VCaP (cell line): Measurements from ENCODE around the gene LIPT1.
"Not testable (repeated sequence)": the region's sequence is repeated elsewhere in the genome, so short reads cannot be mapped to it uniquely, and the experiment has no call there.

Experiments
- H3K27ac ChIP-seq: fragments of 450-650 bp; 2 replicates; pipeline ENCODE4 v1.5.1; 2017
- TF ChIP-seq, protein P1 (sequence below): fragments of 450-650 bp; conservative IDR thresholded peaks from 2 replicates; pipeline ENCODE4 v1.5.1; 2017; ENCODE audit warnings: mild to moderate bottlenecking, moderate library complexity

Gene LIPT1

DNA sequence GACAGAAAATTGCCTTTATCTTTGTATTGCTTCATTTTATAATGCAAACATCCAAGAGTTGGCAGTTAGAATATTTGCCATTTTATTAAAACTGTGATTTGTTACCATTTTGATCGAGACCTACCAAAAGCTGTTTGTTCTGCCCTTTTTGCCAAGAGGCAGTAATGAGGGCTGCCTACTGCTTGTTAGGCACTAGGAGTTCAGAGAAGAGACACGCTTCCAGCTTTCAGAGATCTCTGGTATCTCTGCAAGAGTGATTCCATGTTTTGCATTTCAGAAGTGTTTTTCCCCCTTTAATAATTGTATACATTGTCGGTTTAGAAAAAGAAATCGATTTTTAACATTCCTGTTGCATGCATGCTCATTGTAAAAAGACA is 26.8 kb downstream of the LIPT1 start:
- H3K27ac ChIP-seq = peak overlapping the region; percentile 80

DNA sequence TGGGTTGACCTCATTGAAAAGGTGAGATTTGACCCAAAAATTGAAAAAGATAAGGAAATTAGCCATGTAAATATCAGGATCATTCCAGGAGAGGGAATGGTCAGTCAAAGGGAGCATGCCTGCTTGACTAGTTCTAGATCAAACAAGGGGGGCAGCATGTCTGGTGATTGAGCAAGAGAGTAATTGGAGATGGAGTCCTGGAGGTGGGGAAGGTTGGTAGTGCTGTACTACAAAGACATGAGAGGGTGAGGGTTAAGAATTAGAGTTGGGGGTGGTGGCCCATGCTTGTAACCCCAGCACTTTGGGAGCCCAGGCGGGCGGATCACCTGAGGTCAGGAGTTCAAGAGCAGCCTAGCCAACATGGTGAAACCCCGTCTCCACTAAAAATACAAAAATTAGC is 28.3 kb downstream of the LIPT1 start:
- TF ChIP-seq, protein P1, sequence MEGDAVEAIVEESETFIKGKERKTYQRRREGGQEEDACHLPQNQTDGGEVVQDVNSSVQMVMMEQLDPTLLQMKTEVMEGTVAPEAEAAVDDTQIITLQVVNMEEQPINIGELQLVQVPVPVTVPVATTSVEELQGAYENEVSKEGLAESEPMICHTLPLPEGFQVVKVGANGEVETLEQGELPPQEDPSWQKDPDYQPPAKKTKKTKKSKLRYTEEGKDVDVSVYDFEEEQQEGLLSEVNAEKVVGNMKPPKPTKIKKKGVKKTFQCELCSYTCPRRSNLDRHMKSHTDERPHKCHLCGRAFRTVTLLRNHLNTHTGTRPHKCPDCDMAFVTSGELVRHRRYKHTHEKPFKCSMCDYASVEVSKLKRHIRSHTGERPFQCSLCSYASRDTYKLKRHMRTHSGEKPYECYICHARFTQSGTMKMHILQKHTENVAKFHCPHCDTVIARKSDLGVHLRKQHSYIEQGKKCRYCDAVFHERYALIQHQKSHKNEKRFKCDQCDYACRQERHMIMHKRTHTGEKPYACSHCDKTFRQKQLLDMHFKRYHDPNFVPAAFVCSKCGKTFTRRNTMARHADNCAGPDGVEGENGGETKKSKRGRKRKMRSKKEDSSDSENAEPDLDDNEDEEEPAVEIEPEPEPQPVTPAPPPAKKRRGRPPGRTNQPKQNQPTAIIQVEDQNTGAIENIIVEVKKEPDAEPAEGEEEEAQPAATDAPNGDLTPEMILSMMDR = no peak
- no peak overlapping the region for H3K27ac ChIP-seq

More for the DNA sequence above, 26.8 kb downstream of the LIPT1 start:
- TF ChIP-seq, protein P1 = no peak

DNA sequence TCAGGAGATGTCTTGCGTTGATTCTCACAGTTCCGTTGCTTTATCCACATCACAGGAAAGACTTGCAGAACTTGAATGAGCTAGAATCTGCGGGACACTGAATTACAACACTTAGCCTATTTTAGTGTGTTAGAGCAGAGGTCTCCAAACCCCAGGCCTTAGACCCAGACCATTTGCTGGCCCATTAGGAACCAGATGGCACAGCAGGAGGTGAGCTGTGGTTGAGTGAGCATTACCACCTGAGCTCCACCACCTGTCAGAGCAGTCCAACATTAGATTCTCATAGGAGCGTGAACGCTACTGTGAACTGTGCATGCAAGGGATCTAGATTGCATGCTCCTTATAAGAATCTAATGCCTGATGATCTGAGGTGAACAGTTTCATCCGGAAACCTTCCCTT is 30.0 kb downstream of the LIPT1 start:
- TF ChIP-seq, protein P1 = no peak
- no peak overlapping the region for H3K27ac ChIP-seq

DNA sequence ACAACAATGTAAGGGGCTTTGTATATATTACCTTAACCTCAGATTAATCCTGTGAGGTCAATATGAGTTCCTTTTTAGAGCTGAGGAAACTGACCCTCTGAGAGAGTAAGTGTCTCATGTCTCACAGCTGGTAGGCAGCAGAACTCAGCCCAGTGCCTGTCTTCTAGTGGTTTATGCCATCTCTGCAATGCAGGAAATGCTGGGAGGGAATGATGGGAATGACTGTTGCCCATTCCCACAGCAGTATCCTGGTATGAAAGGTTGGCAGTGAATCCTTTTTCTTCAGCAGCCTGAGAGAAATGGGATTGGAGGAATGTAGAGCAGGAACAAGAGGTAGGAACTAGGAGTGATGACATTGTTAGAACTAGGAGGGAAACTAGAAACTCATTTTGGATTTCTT is 32.2 kb downstream of the LIPT1 start:
- TF ChIP-seq, protein P1 = no peak
- H3K27ac ChIP-seq = no peak overlapping the region

DNA sequence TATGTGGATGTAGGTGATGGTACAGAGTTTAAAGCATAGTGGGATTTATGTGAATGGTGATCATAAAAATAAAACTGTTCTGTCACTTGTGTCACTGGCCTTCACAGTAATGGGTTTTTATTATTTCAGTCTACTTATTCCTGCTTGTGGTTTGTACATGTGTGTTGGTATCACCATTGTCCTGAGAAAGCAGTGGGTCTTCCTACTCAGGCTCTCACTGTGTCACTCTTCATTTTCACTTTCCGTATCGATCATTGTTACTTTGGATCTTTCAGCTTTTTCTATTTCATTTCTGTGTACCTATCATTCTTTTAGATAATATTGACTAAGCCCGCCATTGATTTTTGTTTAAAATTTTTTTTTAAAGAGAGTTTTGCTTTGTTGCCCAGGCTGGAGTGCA is 33.6 kb downstream of the LIPT1 start:
- TF ChIP-seq, protein P1 = no peak
- no peak overlapping the region for H3K27ac ChIP-seq

DNA sequence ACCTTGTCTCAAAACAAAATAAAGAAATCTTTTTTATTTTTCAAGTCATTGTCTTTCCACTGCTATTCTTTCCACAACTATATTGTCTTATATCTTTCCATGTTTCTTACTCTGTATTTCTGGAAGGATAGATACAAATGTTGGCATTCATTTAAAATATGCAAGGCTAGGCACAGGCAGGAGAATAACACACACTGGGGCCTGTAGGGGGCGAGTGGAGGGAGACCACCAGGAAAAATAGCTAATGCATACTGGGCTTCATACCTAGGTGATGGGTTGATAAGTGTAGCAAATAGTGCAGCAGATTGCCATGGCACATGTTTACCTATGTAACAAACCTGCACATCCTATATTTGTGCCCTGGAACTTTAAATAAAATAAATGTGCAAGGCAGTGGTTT is 35.8 kb downstream of the LIPT1 start:
- H3K27ac ChIP-seq = no peak overlapping the region
- TF ChIP-seq, protein P1 = peak; percentile 17; the same call in 1 of the 2 replicates

DNA sequence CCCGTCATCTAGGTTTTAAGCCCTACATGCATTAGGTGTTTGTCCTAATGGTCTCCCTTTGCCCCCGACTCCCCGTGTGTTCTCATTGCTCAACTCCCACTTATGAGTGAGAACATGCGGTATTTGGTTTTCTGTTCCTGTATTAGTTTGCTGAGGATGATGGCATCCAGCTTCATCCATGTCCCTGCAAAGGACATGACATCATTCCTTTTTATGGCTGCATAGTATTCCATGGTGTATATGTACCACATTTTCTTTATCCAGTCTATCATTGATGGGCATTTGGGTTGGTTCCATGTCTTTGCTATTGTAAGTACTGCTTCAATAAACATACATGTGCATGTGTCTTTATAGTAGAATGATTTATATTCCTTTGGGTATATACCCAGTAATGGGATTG is 37.6 kb downstream of the LIPT1 start:
- H3K27ac ChIP-seq = not testable (repeated sequence)

DNA sequence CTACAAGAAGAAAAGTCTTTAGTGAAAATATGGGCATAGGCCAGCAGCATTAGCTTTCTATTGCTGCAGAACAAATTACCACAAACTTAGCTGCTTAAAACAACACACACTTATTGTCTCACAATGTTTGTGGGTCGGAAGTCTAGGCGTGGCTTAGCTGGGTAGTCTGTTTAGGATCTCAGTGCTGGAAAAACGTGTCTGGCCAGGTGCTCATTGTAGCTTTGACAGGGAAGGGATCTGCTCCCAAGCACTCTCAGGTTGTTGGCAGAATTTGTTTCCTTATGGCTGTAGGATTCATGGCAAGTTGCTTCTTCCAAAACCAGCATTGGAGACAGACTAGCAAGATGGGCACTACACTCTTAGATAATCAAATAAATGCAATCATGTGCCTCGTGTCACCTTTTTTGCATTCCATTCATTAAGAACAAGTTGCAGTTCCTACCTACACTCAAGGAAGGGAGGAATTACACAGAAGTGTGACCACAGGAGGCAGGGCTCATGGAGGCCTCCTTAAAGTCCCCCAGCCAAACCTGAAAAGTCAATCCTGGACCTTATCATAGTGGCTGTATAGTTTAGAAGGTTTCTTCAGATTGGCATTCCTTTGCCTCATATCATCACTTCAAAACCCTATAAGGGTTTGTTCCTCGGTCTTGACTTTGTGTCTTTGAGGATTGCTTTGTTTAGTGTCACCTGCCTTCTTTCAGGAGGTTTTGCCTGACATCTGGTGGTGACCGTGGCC is 43.5 kb downstream of the LIPT1 start:
- peak overlapping the region; percentile 66 for H3K27ac ChIP-seq
- TF ChIP-seq, protein P1 = no peak
